SK-N-SH treated with all-trans-retinoic acid at 6 μM for 48 hours (cell line): ENCODE data around the gene OSBPL3.

Source experiments
- GLIS3 ChIP-seq: fragments of 250-450 bp; sonication (Bioruptor Pico); IDR thresholded peaks from 2 replicates; pipeline ENCODE4 v1.5.0; 2020; ENCODE audit warnings: mild to moderate bottlenecking, moderate library complexity
- ISL1 ChIP-seq: fragments of 250-450 bp; sonication (Bioruptor Pico); IDR thresholded peaks from 2 replicates; pipeline ENCODE4 v2.1.2; 2022; ENCODE audit warnings: mild to moderate bottlenecking, moderate library complexity
- RARB ChIP-seq: fragments of 250-450 bp; sonication (Bioruptor Pico); IDR thresholded peaks from 2 replicates; pipeline ENCODE4 v1.8.0; 2021; ENCODE audit warnings: mild to moderate bottlenecking, moderate library complexity
- ZFP3 ChIP-seq: fragments of 250-450 bp; sonication (Bioruptor Pico); IDR thresholded peaks from 2 replicates; pipeline ENCODE4 v1.5.0; 2020; ENCODE audit warnings: mild to moderate bottlenecking, moderate library complexity
- ZNF70 ChIP-seq: fragments of 450-650 bp; formaldehyde crosslinking; IDR thresholded peaks from 2 replicates; pipeline ENCODE4 v1.5.0; 2020; ENCODE audit warnings: mild to moderate bottlenecking, moderate library complexity
- TF ChIP-seq, protein P1 (sequence below): fragments of 250-450 bp; sonication (Bioruptor Pico); IDR thresholded peaks from 2 replicates; pipeline ENCODE4 v1.8.0; 2020; ENCODE audit warnings: mild to moderate bottlenecking, moderate library complexity, borderline replicate concordance
- TF ChIP-seq, protein P2 (sequence below): fragments of 250-450 bp; sonication (Bioruptor Pico); IDR thresholded peaks from 2 replicates; pipeline ENCODE4 v1.5.0; 2020; ENCODE audit warnings: mild to moderate bottlenecking, moderate library complexity
- TF ChIP-seq, protein P3 (sequence below): fragments of 250-450 bp; sonication (Bioruptor Pico); IDR thresholded peaks from 2 replicates; pipeline ENCODE4 v1.5.1; 2020; ENCODE audit warnings: low read depth, mild to moderate bottlenecking, moderate library complexity

DNA sequence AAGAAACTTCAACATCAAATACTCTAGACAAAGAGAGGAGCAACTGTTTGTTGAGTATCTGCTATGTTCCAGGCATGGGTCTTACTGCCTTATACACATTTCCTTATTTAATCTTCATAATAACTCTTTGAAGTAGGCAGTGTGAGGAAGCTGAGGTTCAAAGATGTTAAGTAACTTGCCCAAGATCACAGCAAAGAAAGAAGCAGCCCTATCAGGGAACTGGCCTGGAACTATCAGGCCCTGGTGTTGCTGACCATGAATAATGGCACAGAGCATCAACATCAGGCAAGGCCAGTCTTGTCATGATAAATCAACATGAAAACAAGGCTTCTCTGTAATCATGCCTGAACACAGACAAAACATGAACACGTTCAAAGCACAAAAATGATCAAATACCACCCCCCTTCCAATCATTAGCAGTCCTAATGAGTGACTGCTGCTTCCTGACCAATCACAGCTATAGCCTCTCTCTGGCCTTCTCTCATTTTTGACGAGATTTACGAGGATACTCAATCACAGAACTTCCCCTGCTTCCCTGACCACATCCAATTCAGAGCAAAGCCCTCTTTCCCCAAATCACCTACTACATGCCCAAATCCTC lies 225.0 kb downstream of the OSBPL3 start:
- TF ChIP-seq RARB (CRISPR knock-in tag) (no peak), ISL1 (CRISPR knock-in tag) (no peak), GLIS3 (CRISPR knock-in tag) (no peak), ZNF70 (no peak), ZFP3 (CRISPR knock-in tag) (no peak)
- TF ChIP-seq, protein P1, sequence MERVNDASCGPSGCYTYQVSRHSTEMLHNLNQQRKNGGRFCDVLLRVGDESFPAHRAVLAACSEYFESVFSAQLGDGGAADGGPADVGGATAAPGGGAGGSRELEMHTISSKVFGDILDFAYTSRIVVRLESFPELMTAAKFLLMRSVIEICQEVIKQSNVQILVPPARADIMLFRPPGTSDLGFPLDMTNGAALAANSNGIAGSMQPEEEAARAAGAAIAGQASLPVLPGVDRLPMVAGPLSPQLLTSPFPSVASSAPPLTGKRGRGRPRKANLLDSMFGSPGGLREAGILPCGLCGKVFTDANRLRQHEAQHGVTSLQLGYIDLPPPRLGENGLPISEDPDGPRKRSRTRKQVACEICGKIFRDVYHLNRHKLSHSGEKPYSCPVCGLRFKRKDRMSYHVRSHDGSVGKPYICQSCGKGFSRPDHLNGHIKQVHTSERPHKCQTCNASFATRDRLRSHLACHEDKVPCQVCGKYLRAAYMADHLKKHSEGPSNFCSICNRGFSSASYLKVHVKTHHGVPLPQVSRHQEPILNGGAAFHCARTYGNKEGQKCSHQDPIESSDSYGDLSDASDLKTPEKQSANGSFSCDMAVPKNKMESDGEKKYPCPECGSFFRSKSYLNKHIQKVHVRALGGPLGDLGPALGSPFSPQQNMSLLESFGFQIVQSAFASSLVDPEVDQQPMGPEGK (CRISPR knock-in tag), result no peak
- TF ChIP-seq, protein P2, sequence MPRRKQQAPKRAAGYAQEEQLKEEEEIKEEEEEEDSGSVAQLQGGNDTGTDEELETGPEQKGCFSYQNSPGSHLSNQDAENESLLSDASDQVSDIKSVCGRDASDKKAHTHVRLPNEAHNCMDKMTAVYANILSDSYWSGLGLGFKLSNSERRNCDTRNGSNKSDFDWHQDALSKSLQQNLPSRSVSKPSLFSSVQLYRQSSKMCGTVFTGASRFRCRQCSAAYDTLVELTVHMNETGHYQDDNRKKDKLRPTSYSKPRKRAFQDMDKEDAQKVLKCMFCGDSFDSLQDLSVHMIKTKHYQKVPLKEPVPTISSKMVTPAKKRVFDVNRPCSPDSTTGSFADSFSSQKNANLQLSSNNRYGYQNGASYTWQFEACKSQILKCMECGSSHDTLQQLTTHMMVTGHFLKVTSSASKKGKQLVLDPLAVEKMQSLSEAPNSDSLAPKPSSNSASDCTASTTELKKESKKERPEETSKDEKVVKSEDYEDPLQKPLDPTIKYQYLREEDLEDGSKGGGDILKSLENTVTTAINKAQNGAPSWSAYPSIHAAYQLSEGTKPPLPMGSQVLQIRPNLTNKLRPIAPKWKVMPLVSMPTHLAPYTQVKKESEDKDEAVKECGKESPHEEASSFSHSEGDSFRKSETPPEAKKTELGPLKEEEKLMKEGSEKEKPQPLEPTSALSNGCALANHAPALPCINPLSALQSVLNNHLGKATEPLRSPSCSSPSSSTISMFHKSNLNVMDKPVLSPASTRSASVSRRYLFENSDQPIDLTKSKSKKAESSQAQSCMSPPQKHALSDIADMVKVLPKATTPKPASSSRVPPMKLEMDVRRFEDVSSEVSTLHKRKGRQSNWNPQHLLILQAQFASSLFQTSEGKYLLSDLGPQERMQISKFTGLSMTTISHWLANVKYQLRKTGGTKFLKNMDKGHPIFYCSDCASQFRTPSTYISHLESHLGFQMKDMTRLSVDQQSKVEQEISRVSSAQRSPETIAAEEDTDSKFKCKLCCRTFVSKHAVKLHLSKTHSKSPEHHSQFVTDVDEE (CRISPR knock-in tag), result no peak
- TF ChIP-seq, protein P3, sequence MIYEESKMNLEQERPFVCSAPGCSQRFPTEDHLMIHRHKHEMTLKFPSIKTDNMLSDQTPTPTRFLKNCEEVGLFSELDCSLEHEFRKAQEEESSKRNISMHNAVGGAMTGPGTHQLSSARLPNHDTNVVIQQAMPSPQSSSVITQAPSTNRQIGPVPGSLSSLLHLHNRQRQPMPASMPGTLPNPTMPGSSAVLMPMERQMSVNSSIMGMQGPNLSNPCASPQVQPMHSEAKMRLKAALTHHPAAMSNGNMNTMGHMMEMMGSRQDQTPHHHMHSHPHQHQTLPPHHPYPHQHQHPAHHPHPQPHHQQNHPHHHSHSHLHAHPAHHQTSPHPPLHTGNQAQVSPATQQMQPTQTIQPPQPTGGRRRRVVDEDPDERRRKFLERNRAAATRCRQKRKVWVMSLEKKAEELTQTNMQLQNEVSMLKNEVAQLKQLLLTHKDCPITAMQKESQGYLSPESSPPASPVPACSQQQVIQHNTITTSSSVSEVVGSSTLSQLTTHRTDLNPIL (CRISPR knock-in tag), result no peak
